ENCODE data around the gene FAM229A. TPM values are rescaled to one million over a fixed set of nuclear protein-coding genes. Genes with fewer than 3 reads are reported as not detected.
"Not testable (repeated sequence)": the region's sequence is repeated elsewhere in the genome, so short reads cannot be mapped to it uniquely, and the experiment has no call there.

Gene FAM229A
- total RNA-seq, 1 donor from 2014 or later = 7.1 TPM

GRCh38 chr1:32356478-32356877 lies 5.8 kb downstream of the FAM229A start:
- no peaks in the 10 kb centered on the region for H3K36me3 Mint-ChIP-seq (ENCODE audit: low read depth)
- no peak for TF ChIP-seq CTCF (conservative IDR thresholded peaks at IDR 0.05)
- no peak overlapping the region for H3K27ac Mint-ChIP-seq (ENCODE audit: unreplicated experiment)
- H3K4me1 Mint-ChIP-seq = peaks cover 53% of the 10 kb centered on the region
- peaks cover 3% of the 10 kb centered on the region for H3K27me3 Mint-ChIP-seq (ENCODE audit: low read depth)
- no peaks in the 10 kb centered on the region for H3K9me3 Mint-ChIP-seq
- no peak for DNase-seq (ENCODE audit: low read depth, low spot score)
- peak overlapping the region; percentile 19 for H3K4me3 Mint-ChIP-seq

DNA sequence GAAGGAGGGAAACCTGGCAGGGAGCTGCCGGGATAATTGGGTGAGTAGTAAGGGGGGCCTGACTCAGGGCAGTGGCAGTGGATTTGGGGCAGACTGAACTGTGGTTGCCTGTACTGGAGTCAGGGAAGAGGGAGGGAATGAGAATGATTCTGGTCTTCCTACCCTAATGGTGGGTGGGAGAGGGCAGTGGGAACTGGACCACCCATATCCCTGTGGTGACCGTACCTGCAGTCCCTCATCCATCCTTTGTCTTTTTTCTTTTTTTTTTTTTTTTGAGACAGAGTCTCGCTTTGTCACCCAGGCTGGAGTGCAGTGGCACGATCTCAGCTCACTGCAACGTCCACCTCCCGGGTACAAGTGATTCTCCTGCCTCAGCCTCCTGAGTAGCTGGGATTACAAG lies 6.5 kb downstream of the FAM229A start:
- H3K9me3 Mint-ChIP-seq; DNase-seq (ENCODE audit: low read depth, low spot score); H3K4me3 Mint-ChIP-seq; H3K27me3 Mint-ChIP-seq (ENCODE audit: low read depth); H3K36me3 Mint-ChIP-seq (ENCODE audit: low read depth): not testable (repeated sequence)
- Mint-ChIP-seq H3K27ac (ENCODE audit: unreplicated experiment) (peak overlapping the region; percentile 1), H3K4me1 (peaks cover 49% of the 10 kb centered on the region)

GRCh38 chr1:32353886-32354570 lies 8.3 kb downstream of the FAM229A start:
- Mint-ChIP-seq H3K9me3 (peaks cover 4% of the 10 kb centered on the region), H3K4me1 (peaks cover 54% of the 10 kb centered on the region), H3K4me3 (peak overlapping the region; percentile 83), H3K27me3 (ENCODE audit: low read depth) (peaks cover 4% of the 10 kb centered on the region), H3K36me3 (ENCODE audit: low read depth) (peaks cover 5% of the 10 kb centered on the region), H3K27ac (ENCODE audit: unreplicated experiment) (peak overlapping the region; percentile 77)
- DNase-seq (ENCODE audit: low read depth, low spot score) = no peak
- TF ChIP-seq CTCF (conservative IDR thresholded peaks at IDR 0.05) = no peak

- Mint-ChIP-seq H3K9me3 (peaks cover 4% of the 10 kb centered on the region), H3K4me1 (peaks cover 59% of the 10 kb centered on the region), H3K27me3 (ENCODE audit: low read depth) (peaks cover 4% of the 10 kb centered on the region), H3K4me3 (peak overlapping the region; percentile 83), H3K36me3 (ENCODE audit: low read depth) (peaks cover 5% of the 10 kb centered on the region), H3K27ac (ENCODE audit: unreplicated experiment) (peak overlapping the region; percentile 40)
- no peak for TF ChIP-seq CTCF (conservative IDR thresholded peaks at IDR 0.05)
- no peak for DNase-seq (ENCODE audit: low read depth, low spot score)
These were observed 8.9 kb downstream of the FAM229A start for GRCh38 chr1:32353431-32353830.

DNA sequence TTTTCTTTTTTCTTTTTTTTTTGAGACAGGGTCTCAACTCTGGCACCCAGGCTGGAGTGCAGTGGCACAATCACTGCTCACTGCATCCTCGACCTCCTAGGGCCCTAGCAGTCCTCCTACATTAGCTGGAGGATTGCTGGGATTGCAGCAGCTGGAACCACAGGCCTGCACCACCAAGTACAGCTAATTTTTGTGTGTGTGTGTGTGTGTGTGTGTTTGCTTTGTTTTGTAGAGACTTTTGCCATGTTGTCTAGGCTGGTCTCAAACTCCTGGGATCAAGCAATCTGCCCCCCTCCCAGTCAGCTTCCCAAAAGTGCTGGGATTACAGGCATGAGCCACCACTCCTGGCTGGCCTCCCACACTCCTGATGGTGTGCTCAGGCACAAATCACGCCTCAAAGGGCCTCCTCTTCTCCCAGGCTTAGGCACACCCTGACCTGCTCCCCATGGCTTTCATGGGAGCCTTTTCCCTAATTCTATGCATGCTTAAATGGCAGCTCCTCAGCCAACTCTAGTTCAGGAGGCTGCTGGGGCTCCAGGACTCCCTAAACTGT lies 9.4 kb downstream of the FAM229A start:
- Mint-ChIP-seq H3K4me1 (peaks cover 65% of the 10 kb centered on the region), H3K36me3 (ENCODE audit: low read depth) (peaks cover 5% of the 10 kb centered on the region), H3K4me3 (peak overlapping the region; percentile 83), H3K27me3 (ENCODE audit: low read depth) (peaks cover 4% of the 10 kb centered on the region), H3K9me3 (peaks cover 4% of the 10 kb centered on the region), H3K27ac (ENCODE audit: unreplicated experiment) (no peak overlapping the region)
- no peak for DNase-seq (ENCODE audit: low read depth, low spot score)
- TF ChIP-seq CTCF (conservative IDR thresholded peaks at IDR 0.05) = no peak

- no peak for DNase-seq (ENCODE audit: low read depth, low spot score)
- Mint-ChIP-seq H3K27ac (ENCODE audit: unreplicated experiment) (peak overlapping the region; percentile 43), H3K4me1 (peaks cover 61% of the 10 kb centered on the region), H3K9me3 (peaks cover 4% of the 10 kb centered on the region), H3K36me3 (ENCODE audit: low read depth) (peaks cover 5% of the 10 kb centered on the region), H3K27me3 (ENCODE audit: low read depth) (peaks cover 4% of the 10 kb centered on the region), H3K4me3 (peak overlapping the region; percentile 83)
- no peak for TF ChIP-seq CTCF (conservative IDR thresholded peaks at IDR 0.05)
These were observed 10.0 kb downstream of the FAM229A start for GRCh38 chr1:32352239-32352745.
